Large intestine (tissue), 3 donors: Measurements from ENCODE around the gene KCNQ1. TPM values are rescaled to one million over a fixed set of nuclear protein-coding genes. Genes with fewer than 3 reads are reported as not detected.

Experiments used
- DNase-seq, 2 donors: peaks; one replicate each; pipeline versions ENCODE4 v3.0.0 to v3.0.0-alpha.2; 2013
- H3K27ac ChIP-seq: one replicate; pipeline ENCODE4 v1.5.1; 2013; ENCODE audit warnings: low read length
- H3K27me3 ChIP-seq: 2 replicates; pipeline ENCODE4 v1.6.1; 2013; ENCODE audit warnings: low read length; ENCODE audit not compliant: control insufficient read depth, insufficient read depth
- H3K36me3 ChIP-seq: 2 replicates; pipeline ENCODE4 v1.6.1; 2013; ENCODE audit warnings: low read length; ENCODE audit not compliant: control insufficient read depth, insufficient read depth
- H3K4me1 ChIP-seq: one replicate; pipeline ENCODE4 v1.6.1; 2013; ENCODE audit warnings: low read length; ENCODE audit not compliant: control insufficient read depth, insufficient read depth
- H3K4me3 ChIP-seq: one replicate; pipeline ENCODE4 v1.5.1; 2013; ENCODE audit warnings: low read length
- H3K9me3 ChIP-seq: one replicate; pipeline ENCODE4 v1.6.1; 2013; ENCODE audit warnings: mild to moderate bottlenecking, low read depth, low read length, moderate library complexity; ENCODE audit not compliant: control insufficient read depth
- WGBS: methylation state at CpG from one replicate; pipeline ENCODE4 v1.1.5; 2013; ENCODE audit warnings: low lambda C conversion rate; ENCODE audit not compliant: insufficient coverage; 5-methylcytosine and 5-hydroxymethylcytosine counted together
- polyA plus RNA-seq: library from polyadenylated mRNA; unstranded; fragments of 120-200 nt; gene quantifications from one replicate; pipeline ENCODE4 v1.2.1, GENCODE V29; 2013

Gene KCNQ1
- polyA plus RNA-seq, 1 donor: 19.5 TPM

GRCh38 chr11:2726964-2727363, 282.2 kb downstream of the KCNQ1 start:
- no peak for DNase-seq
- H3K4me3 ChIP-seq: no peak overlapping the region
- H3K27ac ChIP-seq: peak overlapping the region; percentile 99
- no CpG with 5 or more reads among the region's 4 CpGs for WGBS
- peaks cover 4% of the 10 kb centered on the region for H3K9me3 ChIP-seq
- H3K4me1 ChIP-seq: peaks cover 80% of the 10 kb centered on the region
- no peaks in the 10 kb centered on the region for H3K27me3 ChIP-seq
- H3K36me3 ChIP-seq: no peaks in the 10 kb centered on the region

- WGBS: 0% methylated on average over 1 of the region's 17 CpGs
- no peaks in the 10 kb centered on the region for H3K27me3 ChIP-seq
- H3K9me3 ChIP-seq: peaks cover 6% of the 10 kb centered on the region
- no peak overlapping the region for H3K4me3 ChIP-seq
- no peak for DNase-seq
- H3K4me1 ChIP-seq: peaks cover 88% of the 10 kb centered on the region
- H3K36me3 ChIP-seq: no peaks in the 10 kb centered on the region
- peak overlapping the region; percentile 53 for H3K27ac ChIP-seq
Observed at GRCh38 chr11:2728128-2728662, 283.4 kb downstream of the KCNQ1 start.

GRCh38 chr11:2728663-2729332, 284.0 kb downstream of the KCNQ1 start:
- no CpG with 5 or more reads among the region's 18 CpGs for WGBS
- peaks cover 87% of the 10 kb centered on the region for H3K4me1 ChIP-seq
- no peak overlapping the region for H3K4me3 ChIP-seq
- H3K27me3 ChIP-seq: no peaks in the 10 kb centered on the region
- no peaks in the 10 kb centered on the region for H3K36me3 ChIP-seq
- H3K9me3 ChIP-seq: peaks cover 6% of the 10 kb centered on the region
- peak in 1 of 2 donors; percentile 61 for DNase-seq
- peak overlapping the region; percentile 53 for H3K27ac ChIP-seq

GRCh38 chr11:2729841-2730240, 285.0 kb downstream of the KCNQ1 start:
- H3K4me3 ChIP-seq: no peak overlapping the region
- no peak for DNase-seq
- H3K36me3 ChIP-seq: no peaks in the 10 kb centered on the region
- H3K27ac ChIP-seq: peak overlapping the region; percentile 53
- no peaks in the 10 kb centered on the region for H3K27me3 ChIP-seq
- peaks cover 6% of the 10 kb centered on the region for H3K9me3 ChIP-seq
- no CpG with 5 or more reads among the region's 9 CpGs for WGBS
- peaks cover 77% of the 10 kb centered on the region for H3K4me1 ChIP-seq

GRCh38 chr11:2730272-2731129, 285.7 kb downstream of the KCNQ1 start:
- DNase-seq: peak in 1 of 2 donors; percentile 72
- no CpG with 5 or more reads among the region's 16 CpGs for WGBS
- peak overlapping the region; percentile 53 for H3K27ac ChIP-seq

GRCh38 chr11:2731130-2732125, 286.6 kb downstream of the KCNQ1 start:
- H3K4me3 ChIP-seq: no peak overlapping the region
- H3K27ac ChIP-seq: peak overlapping the region; percentile 53
- H3K4me1 ChIP-seq: peaks cover 77% of the 10 kb centered on the region
- H3K9me3 ChIP-seq: peaks cover 6% of the 10 kb centered on the region
- H3K36me3 ChIP-seq: no peaks in the 10 kb centered on the region
- WGBS: no CpG with 5 or more reads among the region's 28 CpGs
- H3K27me3 ChIP-seq: no peaks in the 10 kb centered on the region
- DNase-seq: no peak

More at GRCh38 chr11:2730272-2731129, 285.7 kb downstream of the KCNQ1 start:
- Histone ChIP-seq H3K9me3 (peaks cover 6% of the 10 kb centered on the region), H3K36me3 (no peaks in the 10 kb centered on the region), H3K4me3 (no peak overlapping the region), H3K27me3 (no peaks in the 10 kb centered on the region), H3K4me1 (peaks cover 75% of the 10 kb centered on the region)

- Histone ChIP-seq H3K4me1 (peaks cover 77% of the 10 kb centered on the region), H3K27me3 (no peaks in the 10 kb centered on the region), H3K36me3 (no peaks in the 10 kb centered on the region), H3K4me3 (no peak overlapping the region), H3K9me3 (peaks cover 2% of the 10 kb centered on the region), H3K27ac (no peak overlapping the region)
- no peak for DNase-seq
- no CpG with 5 or more reads among the region's 32 CpGs for WGBS
Observed at GRCh38 chr11:2732261-2732939, 287.6 kb downstream of the KCNQ1 start.

GRCh38 chr11:2732940-2733628, 288.3 kb downstream of the KCNQ1 start:
- Histone ChIP-seq H3K9me3 (peaks cover 2% of the 10 kb centered on the region), H3K4me3 (no peak overlapping the region), H3K36me3 (no peaks in the 10 kb centered on the region), H3K27me3 (no peaks in the 10 kb centered on the region), H3K27ac (no peak overlapping the region), H3K4me1 (peaks cover 77% of the 10 kb centered on the region)
- WGBS: no CpG with 5 or more reads among the region's 12 CpGs
- DNase-seq: no peak
